ENCODE measurements around the gene CAMK4. TPM values are rescaled to one million over a fixed set of nuclear protein-coding genes. Genes with fewer than 3 reads are reported as not detected.

CAMK4 gene
- total and polyA plus RNA-seq, 2 experiments from 2014 or later: 4.2 to 7.3 TPM

DNA sequence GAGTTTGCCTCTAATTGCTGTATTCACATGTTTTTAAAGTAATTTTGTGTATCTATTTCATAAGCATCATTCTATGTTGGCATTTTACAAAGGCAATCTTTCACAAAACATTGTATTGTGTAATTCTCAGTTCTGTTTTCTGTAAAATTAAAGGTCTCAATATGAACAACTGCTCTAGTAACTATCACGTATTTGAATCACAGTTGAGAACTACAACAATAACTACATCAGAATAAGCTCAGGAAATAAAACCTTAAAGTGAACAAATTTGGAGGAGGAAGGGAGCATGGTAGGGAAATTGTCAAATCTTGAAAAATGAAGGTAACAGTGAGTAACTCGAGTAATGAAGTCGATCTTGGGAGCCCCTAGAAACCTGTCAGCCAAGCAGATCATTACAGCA lies 22.5 kb upstream of the CAMK4 start (continued):
- TF ChIP-seq ZNF331 (CRISPR knock-in tag; IDR thresholded peaks at IDR 0.05; ENCODE audit: low read depth) (no peak), STAT1 (IDR thresholded peaks at IDR 0.05; ENCODE audit: unreplicated experiment) (no peak), NANOG (IDR thresholded peaks at IDR 0.05; ENCODE audit: borderline replicate concordance) (no peak)
- TF ChIP-seq, protein P1, sequence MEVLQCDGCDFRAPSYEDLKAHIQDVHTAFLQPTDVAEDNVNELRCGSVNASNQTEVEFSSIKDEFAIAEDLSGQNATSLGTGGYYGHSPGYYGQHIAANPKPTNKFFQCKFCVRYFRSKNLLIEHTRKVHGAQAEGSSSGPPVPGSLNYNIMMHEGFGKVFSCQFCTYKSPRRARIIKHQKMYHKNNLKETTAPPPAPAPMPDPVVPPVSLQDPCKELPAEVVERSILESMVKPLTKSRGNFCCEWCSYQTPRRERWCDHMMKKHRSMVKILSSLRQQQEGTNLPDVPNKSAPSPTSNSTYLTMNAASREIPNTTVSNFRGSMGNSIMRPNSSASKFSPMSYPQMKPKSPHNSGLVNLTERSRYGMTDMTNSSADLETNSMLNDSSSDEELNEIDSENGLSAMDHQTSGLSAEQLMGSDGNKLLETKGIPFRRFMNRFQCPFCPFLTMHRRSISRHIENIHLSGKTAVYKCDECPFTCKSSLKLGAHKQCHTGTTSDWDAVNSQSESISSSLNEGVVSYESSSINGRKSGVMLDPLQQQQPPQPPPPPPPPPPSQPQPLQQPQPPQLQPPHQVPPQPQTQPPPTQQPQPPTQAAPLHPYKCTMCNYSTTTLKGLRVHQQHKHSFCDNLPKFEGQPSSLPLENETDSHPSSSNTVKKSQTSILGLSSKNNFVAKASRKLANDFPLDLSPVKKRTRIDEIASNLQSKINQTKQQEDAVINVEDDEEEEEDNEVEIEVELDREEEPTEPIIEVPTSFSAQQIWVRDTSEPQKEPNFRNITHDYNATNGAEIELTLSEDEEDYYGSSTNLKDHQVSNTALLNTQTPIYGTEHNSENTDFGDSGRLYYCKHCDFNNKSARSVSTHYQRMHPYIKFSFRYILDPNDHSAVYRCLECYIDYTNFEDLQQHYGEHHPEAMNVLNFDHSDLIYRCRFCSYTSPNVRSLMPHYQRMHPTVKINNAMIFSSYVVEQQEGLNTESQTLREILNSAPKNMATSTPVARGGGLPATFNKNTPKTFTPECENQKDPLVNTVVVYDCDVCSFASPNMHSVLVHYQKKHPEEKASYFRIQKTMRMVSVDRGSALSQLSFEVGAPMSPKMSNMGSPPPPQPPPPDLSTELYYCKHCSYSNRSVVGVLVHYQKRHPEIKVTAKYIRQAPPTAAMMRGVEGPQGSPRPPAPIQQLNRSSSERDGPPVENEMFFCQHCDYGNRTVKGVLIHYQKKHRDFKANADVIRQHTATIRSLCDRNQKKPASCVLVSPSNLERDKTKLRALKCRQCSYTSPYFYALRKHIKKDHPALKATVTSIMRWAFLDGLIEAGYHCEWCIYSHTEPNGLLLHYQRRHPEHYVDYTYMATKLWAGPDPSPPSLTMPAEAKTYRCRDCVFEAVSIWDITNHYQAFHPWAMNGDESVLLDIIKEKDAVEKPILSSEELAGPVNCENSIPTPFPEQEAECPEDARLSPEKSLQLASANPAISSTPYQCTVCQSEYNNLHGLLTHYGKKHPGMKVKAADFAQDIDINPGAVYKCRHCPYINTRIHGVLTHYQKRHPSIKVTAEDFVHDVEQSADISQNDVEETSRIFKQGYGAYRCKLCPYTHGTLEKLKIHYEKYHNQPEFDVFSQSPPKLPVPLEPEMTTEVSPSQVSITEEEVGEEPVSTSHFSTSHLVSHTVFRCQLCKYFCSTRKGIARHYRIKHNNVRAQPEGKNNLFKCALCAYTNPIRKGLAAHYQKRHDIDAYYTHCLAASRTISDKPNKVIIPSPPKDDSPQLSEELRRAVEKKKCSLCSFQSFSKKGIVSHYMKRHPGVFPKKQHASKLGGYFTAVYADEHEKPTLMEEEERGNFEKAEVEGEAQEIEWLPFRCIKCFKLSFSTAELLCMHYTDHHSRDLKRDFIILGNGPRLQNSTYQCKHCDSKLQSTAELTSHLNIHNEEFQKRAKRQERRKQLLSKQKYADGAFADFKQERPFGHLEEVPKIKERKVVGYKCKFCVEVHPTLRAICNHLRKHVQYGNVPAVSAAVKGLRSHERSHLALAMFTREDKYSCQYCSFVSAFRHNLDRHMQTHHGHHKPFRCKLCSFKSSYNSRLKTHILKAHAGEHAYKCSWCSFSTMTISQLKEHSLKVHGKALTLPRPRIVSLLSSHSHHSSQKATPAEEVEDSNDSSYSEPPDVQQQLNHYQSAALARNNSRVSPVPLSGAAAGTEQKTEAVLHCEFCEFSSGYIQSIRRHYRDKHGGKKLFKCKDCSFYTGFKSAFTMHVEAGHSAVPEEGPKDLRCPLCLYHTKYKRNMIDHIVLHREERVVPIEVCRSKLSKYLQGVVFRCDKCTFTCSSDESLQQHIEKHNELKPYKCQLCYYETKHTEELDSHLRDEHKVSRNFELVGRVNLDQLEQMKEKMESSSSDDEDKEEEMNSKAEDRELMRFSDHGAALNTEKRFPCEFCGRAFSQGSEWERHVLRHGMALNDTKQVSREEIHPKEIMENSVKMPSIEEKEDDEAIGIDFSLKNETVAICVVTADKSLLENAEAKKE (CRISPR knock-in tag; IDR thresholded peaks at IDR 0.05): no peak

GRCh38 chr5:111211341-111211740 lies 12.8 kb upstream of the CAMK4 start:
- no peak overlapping the region for H3K4me2 ChIP-seq
- ATAC-seq: no peak
- no peaks in the 10 kb centered on the region for H3K36me3 ChIP-seq (ENCODE audit: insufficient read depth)
- no peaks in the 10 kb centered on the region for H3K27me3 ChIP-seq (ENCODE audit: insufficient read depth)
- no peak overlapping the region for H3K4me3 ChIP-seq
- DNase-seq (ENCODE audit: low spot score): no peak
- no peaks in the 10 kb centered on the region for H3K27me3 Mint-ChIP-seq (ENCODE audit: insufficient read depth, low read depth, poor library complexity)
- no peak overlapping the region for H3K27ac ChIP-seq (ENCODE audit: low read depth)
- H2AFZ ChIP-seq: no peak overlapping the region
- no peaks in the 10 kb centered on the region for H4K20me1 ChIP-seq (replicated peaks; ENCODE audit: insufficient read depth)
- no peak overlapping the region for H3K4me3 Mint-ChIP-seq
- H3K4me1 Mint-ChIP-seq: peaks cover 14% of the 10 kb centered on the region
- H3K9me2 ChIP-seq (ENCODE audit: insufficient read depth): no peaks in the 10 kb centered on the region
- no peaks in the 10 kb centered on the region for H3K79me2 ChIP-seq (replicated peaks; ENCODE audit: insufficient read depth)
- H3K27ac Mint-ChIP-seq: no peak overlapping the region
- no peaks in the 10 kb centered on the region for H3K36me3 Mint-ChIP-seq (ENCODE audit: low read depth)
- peaks cover 7% of the 10 kb centered on the region; the same call in 1 of the 2 replicates for H3K4me1 ChIP-seq (ENCODE audit: insufficient read depth)
- no peaks in the 10 kb centered on the region for H3F3A ChIP-seq (replicated peaks; ENCODE audit: low read depth)
- no peaks in the 10 kb centered on the region for H3K9me3 Mint-ChIP-seq
- TF ChIP-seq ZNF114 (CRISPR knock-in tag; IDR thresholded peaks at IDR 0.05) (no peak), EZH2phosphoT487 (IDR thresholded peaks at IDR 0.05; ENCODE audit: unreplicated experiment) (no peak), EZH2 (IDR thresholded peaks at IDR 0.05; ENCODE audit: low read depth, unreplicated experiment) (no peak), JUNB (IDR thresholded peaks at IDR 0.05; ENCODE audit: unreplicated experiment) (no peak), ZNF331 (CRISPR knock-in tag; IDR thresholded peaks at IDR 0.05; ENCODE audit: low read depth) (no peak)
- TF ChIP-seq, protein P2, sequence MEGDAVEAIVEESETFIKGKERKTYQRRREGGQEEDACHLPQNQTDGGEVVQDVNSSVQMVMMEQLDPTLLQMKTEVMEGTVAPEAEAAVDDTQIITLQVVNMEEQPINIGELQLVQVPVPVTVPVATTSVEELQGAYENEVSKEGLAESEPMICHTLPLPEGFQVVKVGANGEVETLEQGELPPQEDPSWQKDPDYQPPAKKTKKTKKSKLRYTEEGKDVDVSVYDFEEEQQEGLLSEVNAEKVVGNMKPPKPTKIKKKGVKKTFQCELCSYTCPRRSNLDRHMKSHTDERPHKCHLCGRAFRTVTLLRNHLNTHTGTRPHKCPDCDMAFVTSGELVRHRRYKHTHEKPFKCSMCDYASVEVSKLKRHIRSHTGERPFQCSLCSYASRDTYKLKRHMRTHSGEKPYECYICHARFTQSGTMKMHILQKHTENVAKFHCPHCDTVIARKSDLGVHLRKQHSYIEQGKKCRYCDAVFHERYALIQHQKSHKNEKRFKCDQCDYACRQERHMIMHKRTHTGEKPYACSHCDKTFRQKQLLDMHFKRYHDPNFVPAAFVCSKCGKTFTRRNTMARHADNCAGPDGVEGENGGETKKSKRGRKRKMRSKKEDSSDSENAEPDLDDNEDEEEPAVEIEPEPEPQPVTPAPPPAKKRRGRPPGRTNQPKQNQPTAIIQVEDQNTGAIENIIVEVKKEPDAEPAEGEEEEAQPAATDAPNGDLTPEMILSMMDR (conservative IDR thresholded peaks at IDR 0.05; ENCODE audit: low read depth in 2 of 2): no peak
- TF ChIP-seq, protein P1 (CRISPR knock-in tag; IDR thresholded peaks at IDR 0.05): no peak
